CD8-positive, alpha-beta memory T cell (primary cell): ENCODE results near the gene PRDM16. TPM values are rescaled to one million over a fixed set of nuclear protein-coding genes. Genes with fewer than 3 reads are reported as not detected.
A peak's percentile ranks its signal among the peaks of the same experiment; 100 is the strongest.

ENCODE experiments used
- CTCF ChIA-PET: fragments of 350-600 bp; sonication (Branson Sonifier 250); formaldehyde crosslinking; loops from one replicate; lab custom pipeline; 2021; ENCODE audit warnings: antibody characterized with exemption; lab: Charles Lee
- POLR2A ChIA-PET: fragments of 350-600 bp; sonication (Branson Sonifier 250); formaldehyde crosslinking; loops from one replicate; lab custom pipeline; 2021; ENCODE audit warnings: antibody characterized with exemption; lab: Charles Lee
- DNase-seq, 5 donors: peaks; one replicate each; pipeline versions ENCODE4 v3.0.0 to v3.0.0-alpha.2; 2020 to 2022; ENCODE audit warnings: mixed read lengths in 1 of 5
- H3K27ac ChIP-seq: one replicate; pipeline ENCODE4 v1.7.0; 2013; ENCODE audit warnings: low read depth, mild to moderate bottlenecking, low read length, moderate library complexity
- H3K27me3 ChIP-seq: 2 replicates; pipeline ENCODE4 v1.7.0; 2013; ENCODE audit warnings: low read length, mild to moderate bottlenecking; ENCODE audit not compliant: insufficient read depth, poor library complexity, severe bottlenecking
- H3K36me3 ChIP-seq: 2 replicates; pipeline ENCODE4 v1.7.0; 2013; ENCODE audit warnings: mild to moderate bottlenecking, low read length, moderate library complexity; ENCODE audit not compliant: insufficient read depth
- H3K4me1 ChIP-seq: 2 replicates; pipeline ENCODE4 v1.7.0; 2013; ENCODE audit warnings: mild to moderate bottlenecking, low read length, moderate library complexity; ENCODE audit not compliant: insufficient read depth
- H3K4me3 ChIP-seq: 2 replicates; pipeline ENCODE4 v1.7.0; 2013; ENCODE audit warnings: mild to moderate bottlenecking, low read length
- H3K9me3 ChIP-seq: 2 replicates; pipeline ENCODE4 v1.7.0; 2013; ENCODE audit warnings: mild to moderate bottlenecking, low read length
- H3K27ac Mint-ChIP-seq, 8 donors: one replicate each; pipeline ENCODE4 v1.8.0; 2020 to 2021; ENCODE audit warnings: mixed read lengths in 8 of 8, mild to moderate bottlenecking in 6 of 8, inconsistent platforms in 3 of 8, moderate library complexity in 3 of 8
- H3K27me3 Mint-ChIP-seq, 2 donors: one replicate each; pipeline ENCODE4 v1.8.0; 2020 to 2021; ENCODE audit warnings: mixed read lengths in 2 of 2, mild to moderate bottlenecking in 1 of 2, moderate library complexity in 1 of 2
- H3K36me3 Mint-ChIP-seq, 3 donors: one replicate each; pipeline ENCODE4 v1.8.0; 2020 to 2021; ENCODE audit warnings: mixed read lengths in 3 of 3, inconsistent platforms in 1 of 3, mild to moderate bottlenecking in 1 of 3
- H3K4me1 Mint-ChIP-seq, 3 donors: one replicate each; pipeline ENCODE4 v1.8.0; 2020 to 2021; ENCODE audit warnings: mixed read lengths in 3 of 3, inconsistent platforms in 1 of 3, mild to moderate bottlenecking in 1 of 3
- H3K4me3 Mint-ChIP-seq, 7 donors: one replicate each; pipeline ENCODE4 v1.8.0; 2020 to 2021; ENCODE audit warnings: mixed read lengths in 7 of 7, mild to moderate bottlenecking in 6 of 7, moderate library complexity in 4 of 7, inconsistent platforms in 2 of 7
- H3K9me3 Mint-ChIP-seq, 5 donors: one replicate each; pipeline ENCODE4 v1.8.0; 2020 to 2022; ENCODE audit warnings: mixed read lengths in 5 of 5, mild to moderate bottlenecking in 3 of 5, moderate library complexity in 2 of 5, inconsistent platforms in 1 of 5
- polyA plus RNA-seq: library from polyadenylated mRNA; unstranded; fragments of 300-500 nt; fragmentation: Illumina TruSeq; gene quantifications from one replicate; pipeline ENCODE4 v1.2.3, GENCODE V29; 2021
- total RNA-seq, 2 experiments: library from RNA; stranded (reverse); gene quantifications; one replicate each; pipeline ENCODE4 v1.2.3, GENCODE V29; 2021

PRDM16 gene
- total and polyA plus RNA-seq, 3 experiments from 2014 or later = not detected

DNA sequence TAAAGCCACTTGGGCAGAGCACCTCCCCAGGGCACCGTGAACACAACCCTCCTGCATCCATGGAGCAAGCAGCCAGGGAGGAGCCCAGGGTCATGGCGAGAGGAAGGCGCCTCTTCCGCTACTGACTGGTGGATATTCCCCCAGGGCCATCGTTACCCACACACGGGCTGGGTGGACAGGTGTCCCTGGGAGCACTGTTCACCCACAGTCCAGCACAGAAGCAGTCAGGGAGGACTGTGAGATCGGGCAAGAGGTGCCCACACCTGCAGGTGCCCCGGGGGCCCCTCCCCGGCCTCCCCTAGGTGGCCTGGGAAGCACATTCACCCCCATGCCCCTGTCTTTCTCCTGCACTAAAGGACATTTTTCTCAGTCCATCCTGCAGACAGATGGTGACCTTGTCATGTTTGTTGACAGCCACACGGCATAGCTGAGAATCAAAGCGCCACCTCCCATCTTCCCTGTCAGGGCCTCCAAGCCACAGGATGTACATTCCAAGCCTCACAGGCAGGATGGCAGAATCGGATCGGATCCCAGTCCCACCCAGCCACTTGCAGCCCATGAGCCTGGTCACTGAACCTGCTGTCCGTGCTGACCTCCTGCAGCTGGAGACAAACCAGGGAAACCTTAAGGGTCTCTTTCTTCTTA is 160.2 kb downstream of the PRDM16 start:
- Histone ChIP-seq H3K36me3 (no peaks in the 10 kb centered on the region), H3K27me3 (no peaks in the 10 kb centered on the region), H3K9me3 (no peaks in the 10 kb centered on the region), H3K4me3 (no peak overlapping the region), H3K4me1 (no peaks in the 10 kb centered on the region), H3K27ac (no peak overlapping the region)
- Mint-ChIP-seq H3K36me3 (no peaks in the 10 kb centered on the region), H3K9me3 (no peaks in the 10 kb centered on the region), H3K4me3 (no peak overlapping the region), H3K27ac (peak overlapping the region in 1 of 8 donors; percentile 10), H3K4me1 (no peaks in the 10 kb centered on the region), H3K27me3 (no peaks in the 10 kb centered on the region)
- ChIA-PET CTCF (no interaction called here), POLR2A (no interaction called here)
- no peak for DNase-seq

DNA sequence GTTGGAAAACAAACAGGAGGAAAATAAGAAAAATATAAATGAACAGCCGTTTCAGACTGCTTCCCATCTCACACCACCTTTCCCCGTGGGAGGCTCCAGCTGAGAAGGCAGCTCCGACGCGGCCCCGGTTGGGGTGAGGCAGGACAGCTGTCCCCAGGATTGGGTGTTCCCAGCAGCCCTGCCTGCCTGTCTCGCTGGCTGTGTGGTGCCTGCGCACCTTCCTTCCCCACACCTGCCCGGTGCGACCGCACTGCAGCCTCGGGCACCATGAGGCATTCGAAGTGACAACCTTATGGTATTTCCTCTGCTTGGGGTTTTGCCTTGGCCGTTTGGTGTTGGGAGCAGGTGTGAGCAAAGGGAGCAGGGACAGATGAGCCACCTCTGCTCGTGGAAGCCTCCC is 161.6 kb downstream of the PRDM16 start:
- Histone ChIP-seq H3K36me3 (no peaks in the 10 kb centered on the region), H3K9me3 (no peaks in the 10 kb centered on the region), H3K4me3 (no peak overlapping the region), H3K27me3 (no peaks in the 10 kb centered on the region), H3K27ac (no peak overlapping the region), H3K4me1 (no peaks in the 10 kb centered on the region)
- Mint-ChIP-seq H3K4me3 (no peak overlapping the region), H3K27me3 (no peaks in the 10 kb centered on the region), H3K4me1 (no peaks in the 10 kb centered on the region), H3K27ac (no peak overlapping the region), H3K9me3 (no peaks in the 10 kb centered on the region), H3K36me3 (no peaks in the 10 kb centered on the region)
- CTCF ChIA-PET = no interaction called here
- no peak for DNase-seq
- POLR2A ChIA-PET = no interaction called here

DNA sequence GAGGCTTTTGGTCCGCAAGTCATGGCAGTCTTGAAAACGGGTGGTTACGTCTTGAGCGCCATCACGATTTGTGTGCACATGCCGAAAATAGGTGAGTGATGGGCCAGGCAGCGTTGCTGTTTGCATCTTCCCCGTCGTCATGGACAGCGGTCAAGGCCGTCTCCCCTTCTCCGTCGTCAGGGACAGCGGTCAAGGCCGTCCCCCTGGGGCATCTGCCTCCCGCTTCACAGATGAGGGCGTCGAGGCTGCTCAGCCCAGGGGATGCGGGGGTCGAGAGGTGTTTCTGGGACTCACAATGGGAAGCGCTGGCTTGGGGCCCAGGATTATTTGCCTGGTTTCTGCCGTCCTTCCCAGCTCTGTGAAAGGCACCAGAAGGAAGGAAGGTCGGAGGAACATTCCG is 162.2 kb downstream of the PRDM16 start:
- H3K27me3 Mint-ChIP-seq = no peaks in the 10 kb centered on the region
- Histone ChIP-seq H3K4me3 (no peak overlapping the region), H3K4me1 (no peaks in the 10 kb centered on the region), H3K36me3 (no peaks in the 10 kb centered on the region), H3K27ac (no peak overlapping the region), H3K27me3 (no peaks in the 10 kb centered on the region), H3K9me3 (no peaks in the 10 kb centered on the region)
- no peak overlapping the region for H3K4me3 Mint-ChIP-seq
- H3K27ac Mint-ChIP-seq = no peak overlapping the region
- ChIA-PET POLR2A (no interaction called here), CTCF (no interaction called here)
- DNase-seq = no peak
- H3K4me1 Mint-ChIP-seq = no peaks in the 10 kb centered on the region
- no peaks in the 10 kb centered on the region for H3K36me3 Mint-ChIP-seq
- no peaks in the 10 kb centered on the region for H3K9me3 Mint-ChIP-seq

DNA sequence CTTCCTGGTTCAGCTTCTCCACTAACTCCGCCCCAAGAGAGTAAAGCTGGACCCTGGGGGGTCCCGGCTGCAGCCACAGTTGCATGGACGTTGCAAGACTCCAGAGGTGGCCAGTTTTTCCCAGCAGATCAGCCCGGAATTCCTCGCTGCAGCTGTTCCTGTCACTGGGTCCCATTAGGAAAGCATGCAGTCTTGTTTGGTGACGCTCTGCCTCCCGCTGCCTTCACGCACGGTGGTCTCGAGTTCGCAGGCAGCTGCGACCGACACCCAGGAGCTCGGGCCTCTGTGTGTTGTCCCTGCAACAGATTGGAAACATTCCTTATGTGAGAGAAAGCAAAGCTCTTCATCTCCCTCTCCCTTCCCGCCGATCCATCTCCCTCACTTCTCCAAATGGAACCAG is 162.8 kb downstream of the PRDM16 start:
- Mint-ChIP-seq H3K4me1 (no peaks in the 10 kb centered on the region), H3K27ac (no peak overlapping the region), H3K36me3 (no peaks in the 10 kb centered on the region), H3K9me3 (no peaks in the 10 kb centered on the region), H3K27me3 (no peaks in the 10 kb centered on the region), H3K4me3 (no peak overlapping the region)
- CTCF ChIA-PET = no interaction called here
- DNase-seq = no peak
- H3K27ac ChIP-seq = no peak overlapping the region
- no peaks in the 10 kb centered on the region for H3K9me3 ChIP-seq
- POLR2A ChIA-PET = no interaction called here
- H3K36me3 ChIP-seq = no peaks in the 10 kb centered on the region
- no peaks in the 10 kb centered on the region for H3K4me1 ChIP-seq
- H3K4me3 ChIP-seq = no peak overlapping the region
- H3K27me3 ChIP-seq = no peaks in the 10 kb centered on the region

DNA sequence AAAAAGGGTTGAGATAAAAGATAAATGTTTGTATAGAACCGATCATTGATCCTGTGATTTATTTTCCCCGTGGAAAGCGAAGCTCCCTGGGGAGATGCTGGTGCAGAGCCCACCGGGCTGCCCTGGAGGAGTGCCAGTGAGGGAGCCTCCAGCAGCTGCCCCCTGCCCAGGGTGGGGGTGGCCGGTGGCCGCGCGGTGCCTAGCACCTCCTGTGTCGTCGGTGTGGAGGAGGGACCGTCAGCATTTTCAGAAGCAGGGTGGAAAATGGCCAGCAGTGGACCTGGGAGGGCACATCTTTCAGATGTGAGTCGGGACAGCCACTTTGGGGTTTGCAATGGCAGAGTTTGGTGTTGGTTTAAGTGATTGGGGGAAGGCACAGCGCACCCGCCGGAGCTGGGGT is 164.0 kb downstream of the PRDM16 start:
- no peaks in the 10 kb centered on the region for H3K4me1 ChIP-seq
- Mint-ChIP-seq H3K4me1 (no peaks in the 10 kb centered on the region), H3K27ac (no peak overlapping the region), H3K36me3 (no peaks in the 10 kb centered on the region), H3K27me3 (no peaks in the 10 kb centered on the region), H3K9me3 (no peaks in the 10 kb centered on the region), H3K4me3 (no peak overlapping the region)
- no peak for DNase-seq
- no peaks in the 10 kb centered on the region for H3K27me3 ChIP-seq
- ChIA-PET POLR2A (no interaction called here), CTCF (no interaction called here)
- no peaks in the 10 kb centered on the region for H3K36me3 ChIP-seq
- no peaks in the 10 kb centered on the region for H3K9me3 ChIP-seq
- no peak overlapping the region for H3K27ac ChIP-seq
- no peak overlapping the region for H3K4me3 ChIP-seq

DNA sequence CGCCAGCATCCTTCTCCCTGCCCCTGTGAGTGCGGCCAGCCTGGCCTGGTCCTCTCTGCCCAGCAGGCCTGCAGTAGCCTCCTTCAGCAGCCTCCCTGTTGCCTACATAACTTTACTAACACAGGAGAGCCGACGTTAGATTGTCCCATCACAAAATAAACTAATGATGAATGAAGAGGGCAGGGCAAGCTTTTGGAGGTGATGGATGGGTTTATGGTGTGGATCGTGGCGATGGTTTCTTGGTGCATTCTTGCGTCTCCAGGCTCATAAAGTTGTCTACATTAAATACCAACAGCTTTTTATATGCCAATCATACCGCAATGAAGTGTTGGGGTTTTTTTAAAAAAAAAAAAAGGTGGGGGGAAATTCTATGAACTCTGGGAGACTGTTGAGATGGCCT is 164.5 kb downstream of the PRDM16 start:
- Histone ChIP-seq H3K36me3 (no peaks in the 10 kb centered on the region), H3K27ac (no peak overlapping the region), H3K4me3 (no peak overlapping the region), H3K27me3 (no peaks in the 10 kb centered on the region), H3K9me3 (no peaks in the 10 kb centered on the region), H3K4me1 (no peaks in the 10 kb centered on the region)
- no peak overlapping the region for H3K4me3 Mint-ChIP-seq
- no peaks in the 10 kb centered on the region for H3K27me3 Mint-ChIP-seq
- H3K36me3 Mint-ChIP-seq = no peaks in the 10 kb centered on the region
- no peaks in the 10 kb centered on the region for H3K9me3 Mint-ChIP-seq
- no peaks in the 10 kb centered on the region for H3K4me1 Mint-ChIP-seq
- POLR2A ChIA-PET = no interaction called here
- DNase-seq = no peak
- no peak overlapping the region for H3K27ac Mint-ChIP-seq
- CTCF ChIA-PET = no interaction called here

DNA sequence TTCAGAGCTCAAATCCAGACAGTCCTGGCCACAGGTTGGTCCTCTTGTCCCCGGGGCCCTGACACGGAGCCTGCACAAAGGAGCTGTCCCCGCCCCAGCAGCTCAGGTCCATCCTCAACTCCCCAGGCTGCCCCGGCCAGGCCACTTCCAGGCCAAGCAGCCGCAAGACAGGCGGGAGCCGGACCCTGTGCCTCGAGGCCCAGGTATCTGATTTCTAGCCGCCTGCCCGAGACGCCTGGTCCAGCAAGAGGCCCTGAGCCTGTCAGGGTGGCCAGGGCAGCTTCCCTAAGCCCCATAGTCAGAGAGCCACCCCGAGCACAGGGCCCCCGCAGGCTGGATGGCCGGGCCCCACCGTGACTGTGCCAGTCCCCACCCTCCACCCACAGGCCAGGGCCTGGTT is 165.3 kb downstream of the PRDM16 start:
- POLR2A ChIA-PET = no interaction called here
- Mint-ChIP-seq H3K9me3 (no peaks in the 10 kb centered on the region), H3K4me1 (no peaks in the 10 kb centered on the region), H3K27ac (no peak overlapping the region), H3K4me3 (no peak overlapping the region), H3K27me3 (no peaks in the 10 kb centered on the region), H3K36me3 (no peaks in the 10 kb centered on the region)
- Histone ChIP-seq H3K4me1 (no peaks in the 10 kb centered on the region), H3K27ac (no peak overlapping the region), H3K36me3 (no peaks in the 10 kb centered on the region), H3K27me3 (no peaks in the 10 kb centered on the region), H3K9me3 (no peaks in the 10 kb centered on the region), H3K4me3 (no peak overlapping the region)
- DNase-seq = no peak
- CTCF ChIA-PET = no interaction called here

DNA sequence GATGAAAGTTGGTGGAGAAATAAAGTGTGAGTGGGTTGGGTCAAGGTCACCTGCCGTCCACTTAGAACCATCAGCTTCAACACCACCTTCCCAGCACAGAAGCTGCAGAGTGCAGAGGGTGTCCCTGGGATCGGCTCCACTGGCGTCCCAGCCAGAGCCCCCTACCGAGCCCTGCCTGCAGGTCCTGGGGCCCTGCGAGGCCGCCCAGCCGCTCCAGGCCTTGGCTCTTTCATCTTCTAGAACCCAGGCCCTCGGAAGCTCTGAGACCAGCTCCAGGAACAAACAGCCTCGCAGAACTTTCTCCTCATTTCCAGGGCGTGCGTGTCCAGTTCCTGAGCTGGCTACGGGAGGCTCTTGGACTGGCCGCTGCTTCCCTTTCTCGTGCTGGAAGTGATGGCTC is 166.0 kb downstream of the PRDM16 start:
- Histone ChIP-seq H3K27ac (no peak overlapping the region), H3K27me3 (no peaks in the 10 kb centered on the region), H3K36me3 (no peaks in the 10 kb centered on the region), H3K9me3 (no peaks in the 10 kb centered on the region), H3K4me3 (no peak overlapping the region), H3K4me1 (no peaks in the 10 kb centered on the region)
- Mint-ChIP-seq H3K4me3 (no peak overlapping the region), H3K36me3 (no peaks in the 10 kb centered on the region), H3K4me1 (no peaks in the 10 kb centered on the region), H3K27ac (no peak overlapping the region), H3K9me3 (no peaks in the 10 kb centered on the region), H3K27me3 (no peaks in the 10 kb centered on the region)
- CTCF ChIA-PET = no interaction called here
- POLR2A ChIA-PET = no interaction called here
- DNase-seq = no peak

DNA sequence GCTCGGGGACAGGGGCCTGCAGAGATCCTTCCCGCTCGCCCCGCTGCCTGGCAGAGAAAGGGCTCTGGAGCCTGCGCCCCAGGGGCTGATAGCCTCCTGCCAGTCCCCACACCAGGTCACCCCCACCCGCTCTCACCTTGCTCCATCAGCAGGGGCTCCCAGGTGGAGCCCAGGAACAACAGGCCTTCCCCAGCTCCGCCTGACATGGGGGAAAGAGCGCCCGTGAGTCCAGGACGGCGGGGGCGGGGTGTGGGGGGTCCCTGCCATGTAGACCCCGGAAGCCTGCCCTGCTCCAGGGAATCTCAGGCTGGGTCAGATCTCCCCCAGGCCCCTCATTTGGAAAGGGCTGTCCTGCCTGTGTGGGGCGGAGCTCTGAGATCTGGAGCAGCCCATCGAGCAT is 166.5 kb downstream of the PRDM16 start:
- Mint-ChIP-seq H3K27ac (no peak overlapping the region), H3K4me3 (no peak overlapping the region), H3K4me1 (no peaks in the 10 kb centered on the region), H3K27me3 (peaks cover 0 to 1% of the 10 kb centered on the region in 2 donors), H3K36me3 (no peaks in the 10 kb centered on the region), H3K9me3 (no peaks in the 10 kb centered on the region)
- ChIA-PET POLR2A (no interaction called here), CTCF (no interaction called here)
- no peak overlapping the region for H3K27ac ChIP-seq
- no peaks in the 10 kb centered on the region for H3K9me3 ChIP-seq
- no peaks in the 10 kb centered on the region for H3K36me3 ChIP-seq
- H3K27me3 ChIP-seq = no peaks in the 10 kb centered on the region
- no peaks in the 10 kb centered on the region for H3K4me1 ChIP-seq
- no peak for DNase-seq
- H3K4me3 ChIP-seq = no peak overlapping the region
